ENCODE data around the gene PKN2.

The PKN2 gene

DNA sequence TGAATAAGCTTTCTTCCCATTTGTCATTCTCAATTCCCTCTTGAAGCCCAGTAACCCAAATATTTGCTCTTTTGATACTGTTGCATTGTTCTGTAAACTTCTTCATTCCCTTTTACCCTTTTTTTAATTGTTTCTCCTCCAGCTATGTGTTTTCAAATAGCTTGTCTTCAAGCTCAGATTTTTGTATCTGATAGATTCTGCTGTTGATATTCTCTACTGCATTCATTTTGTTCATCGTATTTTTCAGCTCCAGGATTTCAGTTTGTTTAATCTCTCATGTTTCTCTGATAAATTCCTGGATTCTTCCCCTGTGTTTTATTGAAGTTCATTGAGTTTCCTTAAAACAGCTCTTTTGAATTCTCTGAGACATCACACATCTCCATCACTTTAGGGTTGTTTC, 51.8 kb downstream of the PKN2 start:
- no peak for DNase-seq (ENCODE audit: low read depth)

DNA sequence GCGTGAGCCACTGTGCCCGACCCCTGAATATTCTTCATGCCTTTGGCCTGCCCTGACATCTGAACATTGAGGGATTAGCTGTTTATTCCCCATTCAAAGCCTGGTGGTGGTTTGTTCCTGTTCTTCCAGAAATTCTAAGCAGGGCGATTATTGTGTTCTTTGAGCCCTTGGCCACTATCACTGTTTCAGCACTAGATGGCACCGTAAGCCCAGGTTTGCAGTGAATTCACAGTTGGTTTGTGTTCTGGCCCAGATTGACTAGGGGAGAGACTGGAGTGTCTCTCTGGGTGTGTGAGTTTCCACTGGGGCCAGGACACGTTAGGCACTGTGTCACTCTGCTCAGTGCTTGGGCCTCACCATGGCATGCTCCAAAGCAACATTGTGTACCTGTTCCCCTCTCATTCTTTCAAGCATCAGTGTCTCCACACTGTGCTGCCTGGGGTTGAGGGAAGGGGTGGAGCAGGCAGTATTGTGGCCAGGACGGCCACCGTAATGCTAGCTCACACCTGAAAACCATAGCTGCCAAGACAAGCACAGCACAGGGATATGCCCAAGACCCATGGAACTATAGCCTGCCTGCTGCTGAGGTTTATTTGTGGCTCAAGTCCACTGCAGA, 52.7 kb downstream of the PKN2 start:
- DNase-seq (ENCODE audit: low read depth): no peak

DNA sequence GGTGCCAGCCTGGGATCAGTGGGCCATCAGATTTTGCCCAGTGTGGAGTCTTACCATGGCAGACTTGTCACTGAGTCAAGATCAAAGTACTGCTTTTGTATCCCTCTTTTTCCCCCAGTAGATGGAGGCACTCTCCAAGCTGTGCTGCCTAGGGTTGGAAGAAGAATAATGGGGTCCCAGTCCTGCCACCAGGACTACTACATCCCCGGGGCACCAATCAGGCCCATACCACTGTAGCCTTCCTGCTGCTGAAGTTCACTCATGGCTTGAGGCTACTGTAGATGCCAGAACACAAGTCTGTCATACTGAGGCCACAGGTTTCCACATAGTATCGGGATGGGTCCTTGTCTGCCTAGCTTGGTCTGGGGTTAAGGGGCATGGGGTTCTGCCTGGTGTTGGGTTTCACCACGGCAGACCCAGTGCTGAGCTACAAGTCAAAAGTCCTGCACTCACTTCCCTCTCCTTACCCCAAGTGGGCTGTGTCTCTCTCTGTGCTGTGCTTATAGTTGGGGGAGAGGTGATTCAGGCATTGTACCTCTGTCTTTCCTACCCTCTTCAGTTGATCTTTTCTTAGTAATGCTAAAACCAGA, 53.4 kb downstream of the PKN2 start:
- DNase-seq (ENCODE audit: low read depth): no peak

DNA sequence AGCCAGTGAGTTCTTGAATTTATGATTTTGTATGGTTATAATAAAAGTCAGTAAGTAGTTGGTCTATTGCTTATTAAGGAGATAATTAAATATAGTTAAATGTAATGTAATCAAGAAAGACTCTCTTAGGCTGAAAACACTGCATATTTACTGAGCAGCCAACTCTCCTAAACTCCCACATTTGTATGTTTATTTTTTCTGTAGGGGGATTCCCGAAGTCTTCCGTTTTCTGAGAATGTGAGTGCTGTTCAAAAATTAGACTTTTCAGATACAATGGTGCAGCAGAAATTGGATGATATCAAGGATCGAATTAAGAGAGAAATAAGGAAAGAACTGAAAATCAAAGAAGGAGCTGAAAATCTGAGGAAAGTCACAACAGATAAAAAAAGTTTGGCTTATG, 56.7 kb downstream of the PKN2 start:
- no peak for DNase-seq (ENCODE audit: low read depth)

DNA sequence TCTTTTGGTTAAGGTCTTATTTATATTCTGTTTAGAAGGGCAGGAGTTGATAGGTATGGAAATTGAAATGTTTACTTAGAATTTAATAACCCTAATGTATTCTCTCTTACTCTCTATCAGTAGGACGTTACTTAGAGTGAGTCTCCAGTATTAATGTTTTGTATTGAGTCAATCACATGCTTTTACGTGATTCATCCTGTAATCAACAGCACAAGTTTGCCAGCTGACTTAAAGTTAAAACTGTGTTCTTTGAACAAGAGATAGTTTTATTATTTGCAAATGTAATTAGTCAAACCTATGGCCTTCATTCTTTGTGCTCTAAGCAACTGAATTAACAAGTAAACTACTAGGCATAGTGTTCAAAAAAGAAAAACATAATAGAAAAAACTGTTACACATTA, 57.3 kb downstream of the PKN2 start:
- no peak for DNase-seq (ENCODE audit: low read depth)

DNA sequence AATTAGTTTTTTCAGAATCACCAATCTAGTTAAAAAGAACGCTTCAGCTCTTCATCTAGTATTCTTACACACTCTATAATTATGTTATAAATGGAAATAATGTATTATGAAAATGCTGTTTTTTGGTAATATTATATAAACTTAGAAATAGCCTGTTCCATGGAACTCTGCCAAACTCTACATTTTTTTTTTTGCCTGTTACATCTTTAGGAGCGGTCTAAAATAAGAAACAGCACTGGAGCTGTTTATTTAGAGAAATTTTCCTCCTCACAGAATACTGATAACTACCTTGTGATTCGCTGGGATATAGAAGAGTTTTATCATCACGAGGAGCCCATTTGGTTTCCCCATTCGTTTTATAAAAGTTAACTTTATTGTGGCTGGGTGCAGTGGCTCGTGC, 58.5 kb downstream of the PKN2 start:
- DNase-seq (ENCODE audit: low read depth): no peak

DNA sequence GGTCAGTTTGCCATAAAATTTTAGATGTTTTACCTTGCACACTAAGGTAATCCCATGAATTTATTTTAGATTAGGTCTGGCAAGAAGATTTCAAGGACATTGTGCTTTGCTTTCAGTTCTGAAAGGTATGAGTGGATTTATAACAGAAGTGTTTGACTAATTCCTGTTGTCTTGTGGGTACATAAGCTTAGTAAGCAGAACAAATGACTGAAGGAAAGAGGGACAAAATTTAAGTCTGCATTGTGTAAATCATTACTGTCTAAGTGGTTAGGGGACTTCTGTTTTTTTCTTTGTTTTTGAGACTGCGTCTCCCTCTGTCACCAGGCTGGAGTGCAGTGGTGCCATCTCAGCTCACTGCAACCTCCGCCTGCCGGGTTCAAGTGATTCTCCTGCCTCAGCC, 60.1 kb downstream of the PKN2 start:
- no peak for DNase-seq (ENCODE audit: low read depth)

DNA sequence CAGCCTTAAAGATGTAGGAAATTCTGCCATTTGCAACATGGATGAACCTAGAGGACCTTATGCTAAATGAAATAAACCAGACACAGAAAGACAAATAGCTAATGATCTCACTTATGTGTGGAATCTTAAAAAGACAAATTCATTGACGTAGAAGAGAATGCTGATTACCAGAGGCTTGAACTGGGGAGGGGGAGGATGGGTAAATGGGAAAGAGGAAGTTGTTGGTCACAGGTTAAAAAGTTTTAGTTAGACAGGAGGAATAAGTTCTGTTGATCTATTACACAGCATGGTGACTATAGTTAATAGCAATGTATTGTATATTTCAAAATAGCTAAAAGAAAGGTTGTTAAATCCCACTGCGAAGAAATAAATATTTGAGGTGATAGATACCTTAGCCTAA, 62.8 kb downstream of the PKN2 start:
- no peak for DNase-seq (ENCODE audit: low read depth)

DNA sequence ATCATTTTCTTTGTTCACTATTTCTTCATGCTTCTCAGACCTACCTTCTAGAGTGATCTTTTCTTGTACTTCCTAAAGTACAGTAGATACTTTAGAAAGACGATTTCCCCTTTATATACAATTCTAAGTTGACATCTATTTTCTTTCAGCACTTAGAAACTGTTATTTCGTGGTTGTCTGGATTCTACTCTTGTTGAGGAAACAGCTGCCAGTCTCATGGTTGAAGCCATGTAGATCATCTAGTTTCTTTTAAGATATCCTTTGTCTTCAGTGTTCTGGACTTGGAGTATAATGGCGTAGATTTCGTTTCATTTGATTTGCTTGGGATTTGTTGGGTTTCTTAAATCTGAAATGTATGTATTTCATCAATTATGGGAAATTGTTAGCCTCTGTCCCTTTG, 67.6 kb downstream of the PKN2 start:
- no peak for DNase-seq (ENCODE audit: low read depth)

DNA sequence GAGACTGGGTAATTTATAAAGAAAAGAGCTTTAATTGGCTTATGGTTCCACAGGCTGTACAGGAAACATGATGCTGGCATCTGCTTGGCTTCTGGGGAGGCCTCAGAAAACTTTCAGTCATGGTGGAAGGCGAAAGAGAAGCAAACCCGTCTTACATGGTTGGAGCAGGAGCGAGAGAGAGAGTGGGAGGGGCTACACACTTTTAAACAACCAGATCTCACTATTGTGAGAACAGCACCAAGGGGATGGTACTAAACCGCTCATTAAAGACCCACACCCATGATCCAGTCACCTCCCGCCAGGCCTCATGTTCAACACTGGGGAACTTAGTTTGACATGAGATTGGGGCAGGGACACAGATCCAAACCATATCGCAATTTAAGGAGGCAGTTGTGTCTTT, 69.4 kb downstream of the PKN2 start:
- no peak for DNase-seq (ENCODE audit: low read depth)

DNA sequence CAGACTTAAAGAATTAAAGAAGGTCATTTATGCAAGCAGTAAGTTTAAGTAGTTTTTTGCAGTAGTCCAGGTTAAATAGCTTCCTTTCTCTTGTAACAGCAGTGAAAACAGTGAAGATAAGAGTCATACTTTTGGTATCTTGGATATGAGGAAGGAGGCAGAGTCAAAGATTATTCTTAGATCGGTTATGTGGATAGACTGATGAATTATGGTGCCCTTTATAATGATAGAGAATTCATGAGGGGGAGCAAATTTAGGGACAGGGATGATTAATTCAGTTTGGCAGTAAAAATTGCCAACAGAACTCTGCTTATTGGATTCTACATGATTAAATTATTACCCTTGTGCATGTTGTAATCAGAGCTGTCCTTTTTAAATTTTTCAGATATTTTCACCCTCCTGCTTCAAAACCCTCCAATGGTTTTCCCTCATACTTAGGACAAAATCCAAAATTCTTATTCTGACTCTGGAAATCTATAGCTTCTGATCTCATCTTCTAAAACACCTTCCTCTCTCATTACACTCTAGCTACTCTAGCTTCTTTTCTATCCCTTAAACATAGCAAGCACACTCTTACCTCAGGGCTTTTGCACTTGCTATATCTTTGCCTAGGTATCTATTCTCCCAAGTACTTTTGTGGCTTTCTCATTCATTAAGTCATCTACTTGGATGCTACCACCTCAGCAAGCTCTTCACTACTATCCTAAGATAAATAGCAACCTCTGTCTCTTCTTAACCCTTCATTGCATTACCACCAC, 79.8 kb downstream of the PKN2 start:
- DNase-seq (ENCODE audit: low read depth): no peak

DNA sequence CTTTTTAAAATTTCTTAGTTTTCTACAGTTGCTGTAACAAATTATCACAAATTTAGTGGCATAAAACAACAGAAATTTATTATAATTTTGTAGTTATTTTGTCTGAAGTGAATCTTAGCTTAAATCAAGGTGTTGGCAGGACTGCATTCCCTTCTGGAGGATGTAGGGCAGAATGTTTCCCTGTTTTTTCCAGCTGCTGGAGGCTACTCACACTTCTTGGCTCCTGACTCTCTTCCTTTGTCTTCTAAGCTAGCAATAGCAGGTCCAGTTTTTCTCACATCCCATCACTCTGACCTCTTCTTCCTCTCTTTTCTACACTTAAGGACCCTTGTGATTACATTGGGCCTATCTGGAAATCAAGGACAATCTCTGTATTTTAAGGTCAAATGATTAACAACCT, 84.1 kb downstream of the PKN2 start:
- DNase-seq (ENCODE audit: low read depth): no peak

DNA sequence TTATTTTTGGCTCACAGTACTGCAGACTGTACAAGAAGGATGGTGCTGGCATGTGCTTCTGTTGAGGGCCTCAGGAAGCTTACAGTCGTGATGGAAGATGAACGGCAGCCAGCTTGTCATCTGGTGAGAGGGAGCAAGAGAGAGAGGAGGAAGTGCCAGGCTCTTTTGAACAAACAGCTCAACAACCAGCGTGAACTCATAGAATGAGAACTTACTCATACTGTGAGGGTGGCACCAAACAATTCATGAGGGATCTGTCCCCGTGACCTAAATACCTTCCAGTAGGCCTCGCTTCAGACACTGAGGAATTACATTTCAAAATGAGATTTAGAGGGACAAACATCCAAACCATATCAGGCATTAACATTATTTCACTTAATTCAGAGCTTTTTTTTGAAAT, 84.7 kb downstream of the PKN2 start:
- no peak for DNase-seq (ENCODE audit: low read depth)

DNA sequence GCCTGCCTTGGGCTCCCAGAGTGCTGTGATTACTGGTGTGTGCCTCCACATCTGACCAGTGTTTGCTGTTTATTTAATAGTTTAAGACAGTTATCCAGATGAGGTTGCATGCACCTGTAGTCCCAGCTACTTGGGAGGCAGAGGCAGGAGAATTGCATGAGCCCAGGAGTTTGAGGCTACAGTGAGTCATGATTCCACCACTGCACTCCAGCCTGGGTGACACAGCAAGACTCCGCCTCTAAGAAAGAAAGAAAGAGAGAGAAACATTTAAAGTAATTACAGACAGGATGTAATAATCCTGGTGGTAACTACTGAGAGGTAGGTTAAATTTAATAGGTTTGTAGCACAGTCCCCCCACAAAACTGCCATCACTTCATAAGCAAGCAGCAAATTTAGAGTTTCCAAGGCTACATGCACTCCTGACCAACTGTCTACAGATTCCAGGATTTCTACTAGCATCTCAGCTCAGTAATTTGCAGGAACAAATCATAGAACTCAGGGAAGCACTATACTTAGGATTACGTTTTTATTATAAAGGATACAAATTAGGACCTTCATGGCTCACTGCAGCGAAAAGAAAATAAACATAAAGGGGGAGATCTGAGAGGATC, 89.6 kb downstream of the PKN2 start:
- DNase-seq (ENCODE audit: low read depth): no peak

DNA sequence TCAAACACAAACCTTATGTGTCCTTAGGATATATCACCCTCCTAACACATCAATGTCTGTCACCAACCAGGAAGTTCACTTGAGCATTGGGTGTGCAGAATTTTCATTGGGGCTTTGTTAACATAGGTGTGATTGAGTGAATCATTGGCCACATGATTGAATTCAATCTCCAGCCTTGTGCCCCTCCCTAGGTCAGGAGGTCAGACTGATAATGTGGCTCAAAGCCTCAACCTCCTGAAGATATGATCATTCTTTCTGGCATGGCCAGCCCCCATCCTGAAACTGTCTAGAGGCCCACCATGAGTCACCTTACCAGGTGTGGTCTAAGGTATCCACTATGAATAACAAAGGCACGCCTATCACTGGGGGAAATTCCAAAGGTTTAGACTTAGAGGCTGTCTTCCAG, 90.1 kb downstream of the PKN2 start:
- no peak for DNase-seq (ENCODE audit: low read depth)

DNA sequence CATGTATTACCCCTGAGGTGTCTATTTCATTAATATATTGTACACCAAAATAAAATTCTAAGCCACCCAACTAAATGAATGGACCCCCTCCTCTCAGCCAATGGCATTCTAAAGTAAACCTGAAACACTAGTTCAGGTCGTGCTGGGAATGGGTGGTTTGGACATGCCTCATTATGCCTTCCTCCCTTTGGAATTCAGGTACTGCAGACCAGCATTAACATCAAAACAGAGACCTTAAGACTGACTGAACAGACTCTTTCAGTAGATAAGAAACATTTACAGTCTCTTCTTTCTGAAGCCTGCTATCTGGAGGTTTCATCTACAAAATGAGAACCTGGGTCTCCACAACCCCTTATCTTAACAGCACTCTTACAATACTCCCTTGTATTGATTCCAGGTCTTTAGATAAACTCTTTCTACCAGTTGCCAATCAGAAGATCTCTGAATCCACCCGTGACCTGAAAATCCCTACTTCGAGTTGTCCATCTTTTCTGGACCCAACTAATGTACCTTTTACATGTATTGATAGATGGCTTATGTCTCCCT, 93.6 kb downstream of the PKN2 start:
- no peak for DNase-seq (ENCODE audit: low read depth)

DNA sequence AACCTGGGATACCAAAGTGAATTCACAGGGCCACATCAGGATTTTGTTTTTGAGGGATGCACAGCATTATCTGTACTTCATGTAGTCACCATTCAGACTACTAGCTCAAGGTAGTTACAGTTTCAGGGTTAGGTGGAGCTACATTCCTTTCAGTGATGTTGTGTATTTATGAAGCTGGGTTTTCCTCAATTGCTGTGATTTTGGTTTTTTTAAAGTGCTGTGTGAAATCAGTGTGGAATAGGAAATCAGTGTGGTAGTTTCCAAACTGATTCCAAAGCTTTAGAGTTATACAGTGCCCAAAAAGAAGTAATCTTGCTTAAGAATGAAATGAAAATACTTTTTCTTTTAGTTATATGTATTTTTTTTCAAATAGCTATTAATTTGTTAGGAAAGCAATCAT, 95.8 kb downstream of the PKN2 start:
- no peak for DNase-seq (ENCODE audit: low read depth)

DNA sequence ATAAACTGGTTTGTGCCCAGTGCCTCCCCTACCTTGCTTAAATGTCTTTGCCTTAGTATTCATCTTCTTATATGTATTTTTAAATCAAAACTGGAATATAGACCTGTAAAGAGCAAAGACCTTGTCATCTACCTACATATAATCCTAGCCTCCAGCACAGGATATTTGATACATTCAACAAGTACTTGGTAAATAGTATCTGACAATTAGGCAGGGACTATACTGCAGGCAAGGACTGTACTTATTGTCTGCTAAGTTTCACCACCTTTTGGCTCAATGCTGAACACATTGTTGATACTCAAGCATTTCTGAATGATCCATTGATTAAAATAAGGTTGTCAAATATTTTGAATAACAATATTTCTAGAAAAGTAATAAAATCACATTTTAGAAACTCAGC, 96.4 kb downstream of the PKN2 start:
- no peak for DNase-seq (ENCODE audit: low read depth)

DNA sequence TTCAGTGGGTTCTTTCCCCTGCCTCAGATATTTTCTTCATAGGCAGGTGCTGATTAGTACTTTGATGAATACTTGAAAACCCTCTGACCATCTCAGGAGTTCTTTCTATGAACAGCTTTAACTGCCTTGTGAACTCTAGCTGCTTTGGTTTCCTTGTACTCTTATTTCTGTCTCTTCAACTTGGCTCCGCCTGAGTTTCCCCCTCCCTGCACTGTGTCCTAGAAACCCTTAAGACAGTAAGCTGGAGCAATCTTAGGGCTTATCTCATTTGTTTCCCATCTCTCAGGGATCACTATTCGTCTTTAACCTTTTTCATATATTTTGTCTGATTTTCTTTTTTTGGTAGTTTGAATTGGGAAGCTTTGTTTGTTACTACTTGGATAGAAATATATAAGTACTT, 99.1 kb downstream of the PKN2 start:
- no peak for DNase-seq (ENCODE audit: low read depth)

DNA sequence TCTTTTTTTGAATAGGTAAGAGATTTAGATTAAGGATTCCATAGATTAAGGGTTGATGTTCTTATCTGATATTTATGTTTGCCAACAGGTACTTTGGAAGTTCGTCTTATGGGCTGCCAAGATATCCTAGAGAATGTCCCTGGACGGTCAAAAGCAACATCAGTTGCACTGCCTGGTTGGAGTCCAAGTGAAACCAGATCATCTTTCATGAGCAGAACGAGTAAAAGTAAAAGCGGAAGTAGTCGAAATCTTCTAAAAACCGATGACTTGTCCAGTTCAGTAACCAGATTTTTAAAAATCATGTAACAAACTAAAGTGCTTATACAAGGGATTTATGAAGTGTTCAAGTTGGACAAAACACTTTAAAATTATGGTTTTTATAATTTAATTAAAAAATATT, 100.5 kb downstream of the PKN2 start:
- DNase-seq (ENCODE audit: low read depth): no peak

DNA sequence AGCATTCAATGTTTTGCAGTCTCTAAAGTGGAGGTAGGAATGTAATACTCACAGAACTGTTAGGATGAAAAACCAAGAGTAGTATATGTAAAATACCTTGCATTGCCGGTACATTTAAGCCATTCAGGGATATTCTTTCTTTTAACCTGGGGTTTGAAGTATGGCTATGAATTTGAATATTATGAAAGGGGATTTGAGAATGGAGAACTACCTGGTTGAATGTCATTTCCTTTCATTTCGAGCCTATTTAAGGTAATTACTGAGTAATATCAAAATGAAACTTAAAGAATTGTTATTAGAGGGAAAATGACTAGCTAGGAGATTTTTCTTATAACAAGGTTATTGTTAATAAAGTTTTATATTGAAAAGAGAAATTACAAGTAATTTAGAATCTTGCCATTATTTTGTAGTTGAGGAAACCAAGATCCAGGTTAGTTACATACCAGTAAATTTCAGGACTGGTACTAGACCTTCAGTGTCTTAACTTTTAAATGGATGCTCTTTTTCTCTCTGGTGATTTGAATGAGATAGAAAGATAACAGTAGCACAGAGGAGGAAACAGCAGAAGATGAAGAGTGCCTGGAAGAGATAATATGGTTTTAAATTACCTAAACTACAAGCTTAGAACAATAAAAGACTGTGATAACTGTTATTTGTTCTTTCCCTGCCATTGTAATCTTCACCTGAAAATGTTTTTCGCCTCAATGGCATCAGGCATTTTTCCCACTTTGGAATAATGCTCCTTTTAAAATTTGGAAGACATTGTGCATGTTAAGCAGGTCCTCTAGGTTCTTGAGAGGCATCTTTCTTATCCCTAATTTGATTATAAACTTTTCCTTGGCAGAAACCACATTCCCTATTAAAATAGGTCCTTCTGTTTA, 103.2 kb downstream of the PKN2 start:
- no peak for DNase-seq (ENCODE audit: low read depth)

DNA sequence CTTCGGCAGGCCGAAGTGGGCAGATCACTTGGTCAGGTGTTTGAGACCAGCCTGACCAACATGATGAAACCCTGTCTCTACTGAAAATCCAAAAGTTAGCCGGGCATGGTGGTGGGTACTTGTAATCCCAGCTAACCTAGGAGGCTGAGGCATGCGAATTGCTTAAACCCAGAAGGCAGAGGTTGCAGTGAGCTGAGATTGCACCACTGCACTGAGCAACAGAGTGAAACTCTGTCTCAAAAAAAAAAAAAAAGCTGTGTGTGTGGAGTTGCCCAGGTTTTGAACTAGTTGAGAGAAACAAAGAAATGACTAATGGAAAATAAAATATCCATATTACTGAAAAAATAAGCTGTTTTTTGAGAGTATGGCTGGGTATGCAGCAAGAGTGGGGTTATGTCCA, 107.1 kb downstream of the PKN2 start:
- DNase-seq (ENCODE audit: low read depth): no peak
